NCI-H460 (cell line): ENCODE measurements around the gene FRMPD4. TPM values are rescaled to one million over a fixed set of nuclear protein-coding genes. Genes with fewer than 3 reads are reported as not detected.
A peak's percentile ranks its signal among the peaks of the same experiment; 100 is the strongest.

Experiments
- DNase-seq: peaks from one replicate; pipeline ENCODE4 v3.0.0-alpha.2; 2016; ENCODE audit warnings: low read depth; ENCODE audit errors: extremely low read depth
- total RNA-seq: library from RNA; depleted of rRNA; stranded (reverse); fragments of >200 nt; shearing (Covaris generic); gene quantifications from 2 replicates; pipeline ENCODE4 v1.2.3, GENCODE V29; 2014

Gene FRMPD4
- total RNA-seq, 1 experiment from 2014 or later, result 0.15 TPM

GRCh38 chrX:12611471-12611870, 473.2 kb downstream of the FRMPD4 start:
- DNase-seq, result no peak

GRCh38 chrX:12614266-12614665, 476.0 kb downstream of the FRMPD4 start:
- DNase-seq, result no peak

DNA sequence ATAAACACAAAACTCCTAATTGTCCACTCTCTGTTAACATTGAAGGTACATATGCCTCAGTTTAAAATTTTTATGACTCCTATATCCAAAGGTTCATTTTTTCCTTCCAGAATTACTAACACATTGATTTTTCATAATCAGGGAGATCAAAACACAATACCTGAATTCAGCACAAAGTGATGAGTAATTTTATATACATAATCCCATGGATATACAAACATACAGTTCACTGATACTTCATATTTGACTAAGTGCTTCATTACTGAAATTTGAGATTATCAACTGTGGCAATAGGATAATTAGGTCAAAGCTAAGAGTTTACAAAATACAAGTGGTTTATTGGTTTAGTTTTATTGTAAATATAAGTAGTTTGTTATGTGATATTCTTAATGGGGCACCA, 476.8 kb downstream of the FRMPD4 start:
- no peak for DNase-seq

- DNase-seq, result no peak
Measured at GRCh38 chrX:12617241-12617640, 479.0 kb downstream of the FRMPD4 start.

DNA sequence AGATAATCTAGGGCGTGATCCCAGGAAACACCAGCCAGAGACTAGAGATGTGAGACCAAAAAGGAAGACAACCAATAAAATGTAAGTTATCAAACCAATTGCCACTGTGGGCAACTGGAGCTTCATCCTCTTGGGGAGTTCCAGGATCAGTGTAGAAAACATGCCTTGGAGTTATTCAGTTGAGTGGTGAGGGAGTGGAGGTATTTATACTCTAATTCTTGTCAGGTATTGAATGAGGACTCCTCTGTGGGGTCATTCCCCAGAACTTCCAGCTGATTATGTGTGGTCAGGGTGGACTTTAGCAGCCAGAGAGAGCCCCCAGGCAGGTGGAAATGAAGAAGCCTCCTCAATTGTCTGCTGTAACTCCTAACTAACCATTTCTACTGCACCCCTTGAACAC, 509.0 kb downstream of the FRMPD4 start:
- DNase-seq, result no peak

DNA sequence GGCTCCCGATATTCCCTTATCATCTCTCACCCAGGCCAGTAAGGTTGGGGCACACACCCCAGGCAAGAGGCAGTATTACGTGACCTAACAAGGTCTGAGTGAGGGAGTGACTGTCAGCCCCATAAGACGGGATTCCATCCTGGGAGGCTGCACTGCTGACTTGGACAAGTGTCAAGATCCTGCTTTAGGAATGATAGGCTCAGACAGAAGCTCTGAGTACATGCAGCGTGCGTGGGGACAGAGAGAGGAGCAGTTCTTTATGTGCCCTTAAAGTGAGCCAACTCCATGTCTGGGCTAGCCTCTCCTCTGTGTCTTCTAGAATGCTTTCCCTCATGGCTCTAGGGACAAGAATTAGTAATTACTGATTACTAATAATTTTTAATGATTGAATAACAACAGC, 510.7 kb downstream of the FRMPD4 start:
- DNase-seq, result no peak

DNA sequence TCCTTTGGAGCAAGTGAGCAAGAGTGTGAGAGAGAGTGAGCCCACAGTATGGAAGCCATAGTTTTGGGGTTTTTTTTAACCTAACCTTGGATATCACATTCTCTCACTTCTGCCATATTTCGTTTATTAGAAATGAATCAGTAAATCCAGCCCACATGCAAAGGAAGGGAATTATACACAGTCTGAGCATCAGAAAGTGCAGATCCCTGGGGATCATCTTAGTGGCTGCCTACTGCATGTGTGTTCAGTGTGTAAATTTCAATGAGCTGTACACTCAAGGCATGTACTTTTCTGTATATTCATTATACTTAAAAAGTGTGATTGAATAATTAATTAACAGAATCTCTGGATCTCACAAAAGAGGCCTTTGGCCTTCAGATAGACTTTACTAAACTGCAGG, 519.2 kb downstream of the FRMPD4 start:
- no peak for DNase-seq

DNA sequence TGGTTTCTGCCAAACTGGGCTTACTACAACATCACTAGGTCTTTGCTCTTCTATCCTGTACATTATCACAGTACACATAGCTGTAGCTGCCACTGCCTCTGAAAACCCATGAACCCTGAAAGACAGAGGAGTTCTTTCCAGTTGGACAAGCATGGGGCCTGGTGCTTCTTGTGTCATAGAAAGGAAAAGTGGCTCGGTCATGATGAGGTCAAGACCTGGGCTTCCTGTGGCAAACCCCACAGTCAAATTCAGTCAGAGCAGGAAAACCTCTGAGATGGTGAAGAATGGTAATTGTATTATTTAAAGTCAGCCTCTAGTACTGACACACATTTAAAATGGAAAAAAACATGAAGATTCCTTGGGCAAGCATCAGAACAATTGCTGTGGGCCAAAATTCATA, 519.6 kb downstream of the FRMPD4 start:
- DNase-seq, result no peak

GRCh38 chrX:12661464-12661863, 523.2 kb downstream of the FRMPD4 start:
- no peak for DNase-seq

- no peak for DNase-seq
Measured at GRCh38 chrX:12672367-12673106, 534.3 kb downstream of the FRMPD4 start.

- no peak for DNase-seq
Measured at GRCh38 chrX:12673487-12673886, 535.2 kb downstream of the FRMPD4 start.

GRCh38 chrX:12679522-12679921, 541.2 kb downstream of the FRMPD4 start:
- DNase-seq, result no peak

DNA sequence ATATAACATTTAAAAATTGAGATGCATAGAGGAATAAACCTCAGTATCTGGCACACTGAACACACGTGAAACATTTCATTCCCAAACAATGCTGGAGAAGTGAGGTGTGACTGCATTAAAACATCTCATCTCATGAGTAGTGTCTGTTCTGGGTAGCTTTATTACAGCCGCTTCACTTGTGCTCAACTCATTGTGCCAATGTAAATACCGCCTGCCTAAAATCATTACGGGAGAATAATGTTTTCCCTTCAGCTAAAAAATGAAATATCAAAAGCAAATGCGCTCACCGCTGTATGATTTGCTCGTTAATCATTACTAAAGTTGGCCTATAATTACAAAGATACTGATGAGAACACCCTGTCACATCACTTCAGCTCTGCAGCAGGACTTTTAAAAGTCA, 542.8 kb downstream of the FRMPD4 start:
- DNase-seq, result no peak

DNA sequence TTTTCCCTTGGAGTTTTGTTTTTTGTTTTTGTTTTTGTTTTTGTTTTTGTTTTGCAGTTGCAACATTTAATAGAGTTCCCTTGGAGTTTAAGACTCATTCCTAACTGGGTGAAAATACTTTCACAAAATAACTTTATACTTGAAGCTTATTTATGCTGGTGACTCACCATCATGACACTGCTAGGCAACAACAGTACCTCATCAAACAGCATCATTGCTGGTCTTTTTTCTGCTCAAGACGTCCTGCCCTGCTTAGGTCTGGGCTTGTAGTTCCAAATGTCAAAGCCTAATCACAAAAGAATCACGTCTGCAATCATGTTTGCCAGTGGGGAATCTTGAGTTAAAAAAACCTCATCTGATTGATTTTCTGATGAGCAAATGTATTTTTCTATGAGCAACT, 547.3 kb downstream of the FRMPD4 start:
- DNase-seq, result no peak

DNA sequence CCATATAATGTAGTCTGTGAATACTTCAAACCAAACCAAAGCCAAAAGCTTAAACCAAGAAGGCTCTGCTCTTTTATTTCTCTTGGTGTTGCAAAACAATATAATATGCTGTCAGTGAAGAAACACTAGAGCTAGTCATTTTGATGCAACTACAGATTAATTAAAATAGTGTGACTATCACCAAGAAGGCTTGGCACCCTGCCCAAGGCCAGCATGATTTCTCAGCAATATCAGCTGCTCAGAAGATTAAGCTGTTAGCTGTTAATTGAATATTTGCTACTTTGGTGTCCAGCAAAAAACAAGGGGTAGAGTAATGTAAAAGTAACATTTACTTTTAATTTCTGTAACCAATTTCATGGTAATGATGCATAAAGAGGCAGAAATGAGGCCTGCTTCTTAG, 548.1 kb downstream of the FRMPD4 start:
- no peak for DNase-seq

DNA sequence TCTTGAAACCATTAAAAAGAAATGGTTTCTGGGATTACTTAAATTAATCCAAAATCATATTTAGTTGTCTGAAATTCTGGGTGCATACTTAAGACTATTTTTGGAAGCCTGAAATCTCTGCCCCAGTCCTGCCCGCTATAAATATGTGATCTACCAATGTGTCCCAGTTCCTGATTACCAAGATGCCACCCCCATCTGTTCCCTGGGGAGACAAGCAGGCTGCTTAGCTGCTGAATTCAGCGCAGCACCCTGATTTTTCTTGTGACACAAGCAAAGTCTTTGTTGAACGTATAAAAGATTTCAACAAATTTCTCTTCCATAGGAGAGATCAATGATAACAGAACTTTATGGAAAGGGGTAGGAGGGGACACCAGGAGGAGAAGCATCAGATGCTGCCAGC, 552.4 kb downstream of the FRMPD4 start:
- no peak for DNase-seq

- DNase-seq, result no peak
Measured at GRCh38 chrX:12693754-12694153, 555.5 kb downstream of the FRMPD4 start.

DNA sequence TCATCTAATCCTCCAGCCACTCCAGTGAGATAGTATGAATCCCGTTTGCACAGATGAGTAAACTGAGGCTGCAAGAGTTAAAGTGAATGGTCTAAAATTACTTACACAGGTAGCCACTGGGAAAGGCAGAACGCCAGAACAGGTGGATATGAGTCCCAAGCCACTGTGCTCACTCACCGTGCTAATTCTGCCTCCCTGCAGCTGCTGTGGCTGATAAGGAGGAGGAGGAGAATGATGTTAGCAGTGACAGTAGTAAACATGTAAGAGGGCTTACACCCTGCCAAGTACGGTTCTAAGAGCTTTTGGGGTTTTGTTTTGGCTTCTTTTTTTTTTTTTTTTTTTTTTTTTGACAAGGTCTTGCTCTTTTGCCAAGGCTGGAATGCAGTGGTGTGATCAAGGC, 562.5 kb downstream of the FRMPD4 start:
- DNase-seq, result no peak

DNA sequence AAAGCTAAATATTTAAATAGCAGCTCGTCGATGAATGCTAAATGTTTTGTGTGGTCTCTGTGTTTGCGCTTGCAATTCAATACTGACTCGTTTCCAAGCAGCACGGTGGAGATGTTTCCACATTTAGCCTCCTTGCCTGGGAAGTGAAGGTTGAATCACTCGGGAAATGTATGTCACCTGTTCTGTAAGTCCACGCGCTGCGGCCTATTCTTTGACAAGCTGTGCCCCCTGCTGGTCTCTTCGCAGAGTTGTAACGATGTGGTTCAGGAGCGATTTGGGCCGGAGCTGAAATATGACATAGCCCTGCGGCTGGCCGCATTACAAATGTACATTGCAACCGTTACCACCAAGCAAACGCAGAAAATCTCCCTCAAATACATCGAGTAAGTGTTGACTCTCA, 563.4 kb downstream of the FRMPD4 start:
- DNase-seq, result peak; percentile 69

GRCh38 chrX:12702509-12703091, 564.3 kb downstream of the FRMPD4 start:
- no peak for DNase-seq

DNA sequence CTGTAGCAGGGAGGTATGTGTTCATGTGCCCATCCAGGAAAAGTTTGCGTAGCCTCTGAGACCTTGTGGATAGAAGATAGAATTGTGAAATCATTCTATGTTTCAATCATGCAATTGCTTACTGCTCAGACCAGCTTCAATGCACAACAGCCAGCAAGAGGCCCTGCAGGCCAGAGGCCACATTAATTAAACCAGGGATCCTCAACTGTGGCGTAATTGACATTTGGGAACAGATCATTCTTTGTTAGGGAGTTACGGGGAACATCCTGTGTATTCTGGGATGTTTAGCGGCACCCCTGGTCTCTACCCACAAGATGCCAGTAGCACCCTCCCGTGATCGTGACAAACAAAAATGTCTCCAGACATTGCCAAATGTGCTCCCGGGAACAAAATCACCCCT, 566.4 kb downstream of the FRMPD4 start:
- no peak for DNase-seq

DNA sequence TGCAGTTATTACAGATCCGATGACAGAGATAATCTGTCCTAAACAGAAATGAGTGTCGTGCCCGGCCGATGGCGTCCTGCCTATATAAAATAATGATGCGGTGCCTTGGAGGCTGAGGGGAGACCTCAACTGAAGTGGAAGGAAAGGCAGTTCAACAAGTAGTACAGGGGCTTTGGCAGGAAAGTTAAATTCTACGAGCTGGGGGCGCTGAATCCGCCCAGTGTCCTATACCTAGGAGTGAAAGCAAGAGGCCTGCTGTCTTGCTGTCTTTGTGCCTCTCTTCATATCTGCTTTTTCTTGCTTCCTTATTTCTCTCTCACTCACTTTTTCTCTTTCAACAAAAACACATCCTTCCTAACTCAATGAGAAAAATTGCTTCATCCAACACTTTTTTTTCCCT, 570.8 kb downstream of the FRMPD4 start:
- DNase-seq, result no peak
